Endothelial cell of umbilical vein (primary cell): ENCODE results near the gene SCYL3. TPM values are rescaled to one million over a fixed set of nuclear protein-coding genes. Genes with fewer than 3 reads are reported as not detected.
"Not testable (repeated sequence)": the region's sequence is repeated elsewhere in the genome, so short reads cannot be mapped to it uniquely, and the experiment has no call there.

Experiments
- BruUV-seq: library from RNA; stranded (reverse); fragments of 400-500 nt; replicated peaks from 2 replicates; lab custom pipeline; 2021; lab: Mats Ljungman, UMichigan
- CTCF ChIA-PET: fragments of 300-600, 350-600 bp; sonication (Branson Sonifier 250); formaldehyde crosslinking; loops from one replicate; lab custom pipeline; 2021; ENCODE audit warnings: antibody characterized with exemption, inconsistent platforms; lab: Charles Lee
- POLR2A ChIA-PET: fragments of 300-600, 350-600 bp; sonication (Branson Sonifier 250); formaldehyde crosslinking; loops from one replicate; lab custom pipeline; 2021; ENCODE audit warnings: antibody characterized with exemption, inconsistent platforms; lab: Charles Lee
- DNase-seq: peaks from one replicate; pipeline ENCODE4 v3.0.0-alpha.2; 2011; ENCODE audit warnings: low read depth, low spot score
- FAIRE-seq: peaks from 2 replicates; lab custom pipeline; 2011; peaks lifted over from hg19 to GRCh38; lab: Jason Lieb, UNC
- H2AFZ ChIP-seq: 2 replicates; pipeline ENCODE4 v1.6.0; 2012; ENCODE audit warnings: low read depth, low read length, control low read depth, inconsistent platforms
- H3K27ac ChIP-seq: 2 replicates; pipeline ENCODE4 v1.5.1; 2011; ENCODE audit warnings: low read depth, mild to moderate bottlenecking, control low read depth, low read length, moderate library complexity; ENCODE audit not compliant: insufficient read depth
- H3K27me3 ChIP-seq, 2 experiments: 2 replicates each; pipeline versions ENCODE4 v1.6.0 to v1.6.1; 2011; ENCODE audit warnings: low read length in 2 of 2, mixed read lengths in 1 of 2; ENCODE audit not compliant: control insufficient read depth in 2 of 2, insufficient read depth in 2 of 2
- H3K36me3 ChIP-seq, 2 experiments: 2 replicates in 1 of 2; 3 replicates in 1 of 2; pipeline ENCODE4 v1.5.1; 2011; ENCODE audit warnings: low read length in 2 of 2, mild to moderate bottlenecking in 1 of 2, moderate library complexity in 1 of 2; ENCODE audit not compliant: control insufficient read depth in 2 of 2, insufficient read depth in 2 of 2; ENCODE audit errors: extremely low read depth in 1 of 2
- H3K4me1 ChIP-seq: 3 replicates; pipeline ENCODE4 v1.5.1; 2011; ENCODE audit warnings: mild to moderate bottlenecking, low read length; ENCODE audit not compliant: control insufficient read depth, insufficient read depth; ENCODE audit errors: extremely low read depth
- H3K4me2 ChIP-seq: 2 replicates; pipeline ENCODE4 v1.6.1; 2011; ENCODE audit warnings: low read length, control low read depth, mixed read lengths; ENCODE audit not compliant: insufficient read depth
- H3K4me3 ChIP-seq, 3 experiments: fragments of 200-600 bp in 1 of 3; sonication (generic), shearing (Covaris generic) in 1 of 3; replicated peaks in 1 of 3; 2 replicates each; pipeline ENCODE4 v1.5.1; 2011 to 2016; ENCODE audit warnings: control low read depth in 3 of 3, low read length in 3 of 3, mild to moderate bottlenecking in 2 of 3, inconsistent platforms in 1 of 3, low read depth in 1 of 3, moderate library complexity in 1 of 3; ENCODE audit not compliant: insufficient read depth in 1 of 3
- H3K79me2 ChIP-seq: 2 replicates; pipeline ENCODE4 v1.6.0; 2012; ENCODE audit warnings: low read length, inconsistent platforms; ENCODE audit not compliant: control insufficient read depth, insufficient read depth
- H3K9ac ChIP-seq: replicated peaks from 2 replicates; pipeline ENCODE3; 2011; ENCODE audit warnings: low read length, control low read depth; ENCODE audit not compliant: insufficient read depth; ENCODE audit errors: extremely low read depth
- H3K9me1 ChIP-seq: replicated peaks from 3 replicates; pipeline ENCODE4 v1.6.0; 2011; ENCODE audit warnings: mild to moderate bottlenecking, low read length; ENCODE audit not compliant: control insufficient read depth, insufficient read depth; ENCODE audit errors: extremely low read depth
- H3K9me3 ChIP-seq: replicated peaks from 2 replicates; pipeline ENCODE4 v1.5.1; 2012; ENCODE audit warnings: low read length, inconsistent platforms; ENCODE audit not compliant: control insufficient read depth, insufficient read depth
- H4K20me1 ChIP-seq: replicated peaks from 2 replicates; pipeline ENCODE3; 2011; ENCODE audit warnings: mild to moderate bottlenecking, low read length; ENCODE audit not compliant: control insufficient read depth, insufficient read depth; ENCODE audit errors: extremely low read depth
- EZH2 ChIP-seq: IDR thresholded peaks from 2 replicates; pipeline ENCODE4 v1.6.1; 2012; ENCODE audit warnings: borderline replicate concordance, low read depth, mild to moderate bottlenecking, moderate library complexity, low read length, inconsistent platforms; ENCODE audit not compliant: severe bottlenecking
- GATA2 ChIP-seq: IDR thresholded peaks from 2 replicates; pipeline ENCODE4 v1.7.0; 2011; ENCODE audit warnings: low read depth, mild to moderate bottlenecking, moderate library complexity, mixed read lengths, low read length; ENCODE audit not compliant: insufficient read length, insufficient read depth
- JUN ChIP-seq: IDR thresholded peaks from 2 replicates; pipeline ENCODE4 v1.6.1; 2011; ENCODE audit warnings: borderline replicate concordance, low read depth; ENCODE audit not compliant: insufficient read length, insufficient read depth
- MAX ChIP-seq: IDR thresholded peaks from 2 replicates; pipeline ENCODE4 v1.6.1; 2011; ENCODE audit not compliant: insufficient read depth, insufficient read length
- MYC ChIP-seq: IDR thresholded peaks from one replicate; pipeline ENCODE4 v1.6.1; 2011; ENCODE audit warnings: mild to moderate bottlenecking, low read depth, low read length
- POLR2A ChIP-seq: IDR thresholded peaks from 2 replicates; pipeline ENCODE4 v1.6.1; 2012; ENCODE audit warnings: low read depth, mild to moderate bottlenecking, control low read depth, low read length
- POLR2AphosphoS5 ChIP-seq: IDR thresholded peaks from 2 replicates; pipeline ENCODE4 v1.6.1; 2012; ENCODE audit warnings: low read depth, mild to moderate bottlenecking, control low read depth, low read length, moderate library complexity; ENCODE audit not compliant: insufficient read depth
- dilution Hi-C: fragments of 300-500 bp; cut with MboI; formaldehyde crosslinking; loops from one replicate; pipeline ENCODE4 v1.15.0; 2019; ENCODE audit warnings: low sequenced_read_pairs; ENCODE audit not compliant: extremely low pct_ligation_motif_present
- intact Hi-C: fragments of 100-400 bp; cut with micrococcal nuclease; formaldehyde crosslinking; loops from one replicate; pipeline ENCODE4 v1.10.0; 2022
- polyA plus RNA-seq, 4 experiments: library from polyadenylated mRNA; depleted of rRNA in 3 of 4; stranded (reverse) in 3 of 4; unstranded in 1 of 4; fragments of >200 nt; gene quantifications; 2 replicates each; pipeline versions ENCODE4 v1.2.1 to v1.2.3, GENCODE V29; 2011 to 2012; ENCODE audit warnings: missing spikeins in 1 of 4
- total RNA-seq: library from RNA; stranded (reverse); gene quantifications from 2 replicates; pipeline ENCODE4 v1.2.3, GENCODE V29; 2021
- TF ChIP-seq, protein P1 (sequence below), 2 donors: IDR thresholded peaks; 1 replicate in 1 of 2; 2 replicates in 1 of 2; pipeline ENCODE4 v1.5.1; 2011; ENCODE audit warnings: low read length in 2 of 2, mild to moderate bottlenecking in 2 of 2, moderate library complexity in 2 of 2, control low read depth in 1 of 2, inconsistent platforms in 1 of 2, low read depth in 1 of 2; ENCODE audit not compliant: insufficient read depth in 1 of 2; ENCODE audit errors: extremely low read depth in 1 of 2

Gene SCYL3
- total and polyA plus RNA-seq, 2 donors (not counting 3 experiments of a cell fraction or from before 2014, with no cell fraction given) = 3.3 to 6.2 TPM

GRCh38 chr1:169866577-169866976 is 27.1 kb downstream of the SCYL3 start:
- DNase-seq = no peak
- TF ChIP-seq EZH2 (no peak), MAX (no peak), MYC (no peak), POLR2A (no peak), JUN (no peak), POLR2AphosphoS5 (no peak), GATA2 (no peak)
- TF ChIP-seq, protein P1, sequence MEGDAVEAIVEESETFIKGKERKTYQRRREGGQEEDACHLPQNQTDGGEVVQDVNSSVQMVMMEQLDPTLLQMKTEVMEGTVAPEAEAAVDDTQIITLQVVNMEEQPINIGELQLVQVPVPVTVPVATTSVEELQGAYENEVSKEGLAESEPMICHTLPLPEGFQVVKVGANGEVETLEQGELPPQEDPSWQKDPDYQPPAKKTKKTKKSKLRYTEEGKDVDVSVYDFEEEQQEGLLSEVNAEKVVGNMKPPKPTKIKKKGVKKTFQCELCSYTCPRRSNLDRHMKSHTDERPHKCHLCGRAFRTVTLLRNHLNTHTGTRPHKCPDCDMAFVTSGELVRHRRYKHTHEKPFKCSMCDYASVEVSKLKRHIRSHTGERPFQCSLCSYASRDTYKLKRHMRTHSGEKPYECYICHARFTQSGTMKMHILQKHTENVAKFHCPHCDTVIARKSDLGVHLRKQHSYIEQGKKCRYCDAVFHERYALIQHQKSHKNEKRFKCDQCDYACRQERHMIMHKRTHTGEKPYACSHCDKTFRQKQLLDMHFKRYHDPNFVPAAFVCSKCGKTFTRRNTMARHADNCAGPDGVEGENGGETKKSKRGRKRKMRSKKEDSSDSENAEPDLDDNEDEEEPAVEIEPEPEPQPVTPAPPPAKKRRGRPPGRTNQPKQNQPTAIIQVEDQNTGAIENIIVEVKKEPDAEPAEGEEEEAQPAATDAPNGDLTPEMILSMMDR (IDR thresholded peaks at IDR 0.05; ENCODE audit: extremely low read depth in 1 of 2, insufficient read depth in 1 of 2, low read depth in 1 of 2, low read length in 2 of 2) = no peak
- no peaks in the 10 kb centered on the region for H3K4me1 ChIP-seq
- no peaks in the 10 kb centered on the region for H3K27me3 ChIP-seq
- intact Hi-C loops (no loop called here), dilution Hi-C loops (no loop called here)
- ChIA-PET POLR2A (no interaction called here), CTCF (no interaction called here)
- H2AFZ ChIP-seq = no peak overlapping the region
- H3K4me2 ChIP-seq = no peak overlapping the region
- H3K36me3 ChIP-seq = peaks cover 12 to 19% of the 10 kb centered on the region in 2 experiments
- no peak overlapping the region for H3K4me3 ChIP-seq
- H3K27ac ChIP-seq = no peak overlapping the region
- no peak for FAIRE-seq
- H3K9me3 ChIP-seq = no peaks in the 10 kb centered on the region
- no peaks in the 10 kb centered on the region for H4K20me1 ChIP-seq
- no TSS peak for BruUV-seq
- H3K9ac ChIP-seq = no peak overlapping the region
- H3K79me2 ChIP-seq = no peaks in the 10 kb centered on the region
- no peaks in the 10 kb centered on the region for H3K9me1 ChIP-seq

DNA sequence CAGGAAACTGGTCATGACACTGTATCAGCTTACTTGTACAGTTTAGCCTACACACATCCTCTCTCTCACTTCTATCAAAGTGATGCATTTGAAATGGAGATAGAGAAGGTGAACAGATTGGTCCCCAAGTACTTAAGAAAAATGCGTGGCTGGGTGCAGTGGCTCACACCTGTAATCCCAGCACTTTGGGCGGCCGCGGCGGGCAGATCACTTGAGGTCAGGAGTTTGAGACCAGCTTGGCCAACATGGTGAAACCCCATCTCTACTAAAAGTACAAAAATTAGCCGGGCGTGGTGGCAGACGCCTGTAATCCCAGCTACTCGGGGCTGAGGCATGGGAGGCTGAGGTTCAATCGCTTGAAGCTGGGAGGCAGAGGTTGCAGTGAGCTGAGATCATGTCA is 29.2 kb downstream of the SCYL3 start:
- H3K4me3 ChIP-seq, FAIRE-seq, intact Hi-C loops, H2AFZ ChIP-seq, H3K27ac ChIP-seq, H3K9me3 ChIP-seq, POLR2A ChIA-PET, H3K4me1 ChIP-seq, BruUV-seq, H3K4me2 ChIP-seq, dilution Hi-C loops, H3K9ac ChIP-seq, DNase-seq, H3K27me3 ChIP-seq, H3K79me2 ChIP-seq, H4K20me1 ChIP-seq, H3K9me1 ChIP-seq: not testable (repeated sequence)
- CTCF ChIA-PET = interaction anchor here (1.6 kb wide), 1 partner anchor 55 kb away, joined by 4 read pairs; no protein-coding TSS in a partner anchor
- H3K36me3 ChIP-seq = peaks cover 15 to 27% of the 10 kb centered on the region in 2 experiments
